NCI-H128 (cell line): ENCODE data around the gene UTS2R.
"Not testable (repeated sequence)": the region's sequence is repeated elsewhere in the genome, so short reads cannot be mapped to it uniquely, and the experiment has no call there.

Experiments
- DNase-seq: peaks from one replicate; lab custom pipeline; 2025; ENCODE audit not compliant: unreplicated experiment; lab: John Stamatoyannopoulos, UW

UTS2R gene

GRCh38 chr17:82406131-82406671, 34.6 kb downstream of the UTS2R start:
- DNase-seq, result no peak

- no peak for DNase-seq
These were observed 35.7 kb downstream of the UTS2R start for GRCh38 chr17:82407255-82407654.

- no peak for DNase-seq
These were observed 36.8 kb downstream of the UTS2R start for GRCh38 chr17:82408288-82408937.

- no peak for DNase-seq
These were observed 37.4 kb downstream of the UTS2R start for GRCh38 chr17:82408938-82409318.

- no peak for DNase-seq
These were observed 38.6 kb downstream of the UTS2R start for GRCh38 chr17:82410014-82410716.

GRCh38 chr17:82411396-82412053, 40.0 kb downstream of the UTS2R start:
- DNase-seq, result no peak

GRCh38 chr17:82412081-82412480, 40.5 kb downstream of the UTS2R start:
- DNase-seq, result not testable (repeated sequence)

GRCh38 chr17:82412535-82413520, 41.3 kb downstream of the UTS2R start:
- DNase-seq, result peak; percentile 26

- DNase-seq, result no peak
These were observed 43.1 kb downstream of the UTS2R start for GRCh38 chr17:82414548-82415281.

- no peak for DNase-seq
These were observed 43.8 kb downstream of the UTS2R start for GRCh38 chr17:82415336-82415735.

- DNase-seq, result no peak
These were observed 44.2 kb downstream of the UTS2R start for GRCh38 chr17:82415786-82416185.

GRCh38 chr17:82416264-82416663, 44.7 kb downstream of the UTS2R start:
- no peak for DNase-seq

- DNase-seq, result no peak
These were observed 45.2 kb downstream of the UTS2R start for GRCh38 chr17:82416771-82417170.

GRCh38 chr17:82418001-82418986, 46.7 kb downstream of the UTS2R start, which contains the start of the genes HEXD and OGFOD3:
HEXD (plus strand) TSS chr17:82418347; CDS start chr17:82419800, 1,453 bp downstream.
OGFOD3 (minus strand) TSS chr17:82418586; CDS start chr17:82418485, 101 bp downstream.
- peak; percentile 59 for DNase-seq

GRCh38 chr17:82419540-82419939, 48.0 kb downstream of the UTS2R start:
- no peak for DNase-seq

GRCh38 chr17:82424001-82424862, 52.7 kb downstream of the UTS2R start:
- no peak for DNase-seq

GRCh38 chr17:82424863-82425159, 53.2 kb downstream of the UTS2R start:
- DNase-seq, result no peak
